ENCODE data around the gene SH3RF3. TPM values are rescaled to one million over a fixed set of nuclear protein-coding genes. Genes with fewer than 3 reads are reported as not detected.

The SH3RF3 gene
- total RNA-seq, 4 donors from 2014 or later: 2.4 to 5.5 (median 2.9) TPM

DNA sequence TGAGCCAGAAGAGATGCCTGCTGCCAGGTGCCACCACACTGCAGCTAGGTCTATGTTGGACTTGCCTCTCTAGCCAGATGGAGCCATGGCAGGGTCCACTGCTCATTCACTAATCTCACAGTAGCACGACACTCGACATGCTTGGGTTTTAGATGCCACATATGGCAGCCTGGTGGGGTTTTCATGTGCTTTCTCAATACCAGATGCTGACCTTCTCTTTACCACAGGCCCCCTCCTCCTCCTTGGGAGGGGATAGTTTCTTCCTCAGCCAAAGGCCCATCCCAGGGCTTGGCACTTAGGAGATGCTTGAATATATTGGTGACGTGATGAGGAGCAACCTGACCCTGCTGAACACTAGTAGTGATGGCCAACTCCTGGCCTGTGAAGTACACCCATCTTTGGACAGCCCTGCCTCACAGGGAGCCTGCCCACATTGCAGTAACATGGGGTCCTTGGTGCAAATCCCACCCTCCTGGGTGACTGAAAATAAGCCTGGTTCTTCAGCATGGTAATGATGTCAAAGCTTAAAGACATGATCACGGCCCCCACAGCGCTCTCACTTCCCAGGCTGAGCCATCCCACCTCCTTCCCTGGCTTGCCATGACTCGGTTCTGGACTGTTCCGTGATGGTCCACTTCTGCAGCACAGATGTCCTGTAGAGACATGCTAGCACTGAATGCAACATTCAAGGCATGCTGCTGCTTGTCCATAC is 227.5 kb downstream of the SH3RF3 start:
- H3K4me1 ChIP-seq: peaks cover 4 to 11% (median 6%) of the 10 kb centered on the region in 3 donors
- H3K36me3 ChIP-seq: no peaks in the 10 kb centered on the region
- no peak for DNase-seq
- H3K27ac ChIP-seq: no peak overlapping the region
- no peak overlapping the region for H3K4me3 ChIP-seq
- 76 to 87% methylated on average over 6 of the region's 7 CpGs for WGBS, 2 donors
- H3K27me3 ChIP-seq: no peaks in the 10 kb centered on the region
- TF ChIP-seq POLR2A (IDR thresholded peaks at IDR 0.05): no peak
- TF ChIP-seq, protein P1, sequence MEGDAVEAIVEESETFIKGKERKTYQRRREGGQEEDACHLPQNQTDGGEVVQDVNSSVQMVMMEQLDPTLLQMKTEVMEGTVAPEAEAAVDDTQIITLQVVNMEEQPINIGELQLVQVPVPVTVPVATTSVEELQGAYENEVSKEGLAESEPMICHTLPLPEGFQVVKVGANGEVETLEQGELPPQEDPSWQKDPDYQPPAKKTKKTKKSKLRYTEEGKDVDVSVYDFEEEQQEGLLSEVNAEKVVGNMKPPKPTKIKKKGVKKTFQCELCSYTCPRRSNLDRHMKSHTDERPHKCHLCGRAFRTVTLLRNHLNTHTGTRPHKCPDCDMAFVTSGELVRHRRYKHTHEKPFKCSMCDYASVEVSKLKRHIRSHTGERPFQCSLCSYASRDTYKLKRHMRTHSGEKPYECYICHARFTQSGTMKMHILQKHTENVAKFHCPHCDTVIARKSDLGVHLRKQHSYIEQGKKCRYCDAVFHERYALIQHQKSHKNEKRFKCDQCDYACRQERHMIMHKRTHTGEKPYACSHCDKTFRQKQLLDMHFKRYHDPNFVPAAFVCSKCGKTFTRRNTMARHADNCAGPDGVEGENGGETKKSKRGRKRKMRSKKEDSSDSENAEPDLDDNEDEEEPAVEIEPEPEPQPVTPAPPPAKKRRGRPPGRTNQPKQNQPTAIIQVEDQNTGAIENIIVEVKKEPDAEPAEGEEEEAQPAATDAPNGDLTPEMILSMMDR (IDR thresholded peaks at IDR 0.05): no peak
- intact Hi-C loops (cut with DNase I): no loop called here
- H3K9me3 ChIP-seq: peaks cover 0 to 8% (median 4%) of the 10 kb centered on the region in 3 donors

DNA sequence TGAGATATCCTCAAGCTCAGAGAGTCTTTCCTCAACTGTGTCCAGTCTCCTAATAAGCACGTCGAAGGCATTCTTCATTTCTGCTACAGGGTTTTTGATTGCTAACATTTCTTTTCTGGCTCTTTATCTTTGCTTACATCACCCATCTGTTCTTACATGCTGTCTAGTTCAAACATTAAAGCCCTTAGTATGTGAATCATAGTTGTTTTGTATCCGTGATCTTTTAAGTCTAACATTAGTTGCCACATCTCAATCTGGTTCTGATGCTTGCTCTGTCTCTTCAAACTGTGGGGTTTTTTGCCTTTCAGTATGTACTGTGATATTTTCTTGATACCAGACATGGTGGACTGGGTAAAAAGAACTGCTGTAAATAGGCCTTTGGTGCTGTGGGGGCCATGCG is 235.2 kb downstream of the SH3RF3 start:
- intact Hi-C loops (cut with DNase I): no loop called here
- no peaks in the 10 kb centered on the region for H3K36me3 ChIP-seq
- 66% methylated on average over 4 of the region's 4 CpGs for WGBS, 2 donors
- no peak overlapping the region for H3K27ac ChIP-seq
- no peaks in the 10 kb centered on the region for H3K27me3 ChIP-seq
- H3K4me3 ChIP-seq: no peak overlapping the region
- no peak for DNase-seq
- TF ChIP-seq, protein P1 (IDR thresholded peaks at IDR 0.05): no peak
- no peak for TF ChIP-seq POLR2A (IDR thresholded peaks at IDR 0.05)
- peaks cover 0 to 4% (median 0%) of the 10 kb centered on the region in 3 donors for H3K9me3 ChIP-seq
- H3K4me1 ChIP-seq: no peaks in the 10 kb centered on the region

DNA sequence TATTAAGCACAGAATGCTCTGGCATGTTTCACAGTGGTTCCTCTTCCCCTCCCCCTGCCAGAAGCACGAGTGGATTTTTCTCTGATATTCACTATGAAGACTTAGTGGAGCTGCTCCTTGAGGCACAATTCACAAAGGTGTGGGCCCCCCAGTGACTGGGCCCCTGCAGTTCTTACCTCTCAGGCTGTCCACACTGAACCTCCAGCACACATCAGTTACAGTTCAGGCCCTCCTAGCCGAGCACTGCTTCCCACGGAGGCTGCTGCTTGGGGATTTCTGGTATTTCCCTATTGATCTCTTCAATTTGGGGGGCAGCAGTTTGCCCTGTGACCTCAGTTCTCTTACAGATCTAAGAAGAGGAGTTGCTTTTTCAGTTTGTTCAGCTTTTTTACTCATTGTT is 236.1 kb downstream of the SH3RF3 start:
- TF ChIP-seq POLR2A (IDR thresholded peaks at IDR 0.05): no peak
- TF ChIP-seq, protein P1 (IDR thresholded peaks at IDR 0.05): no peak
- Histone ChIP-seq H3K4me3 (no peak overlapping the region), H3K27me3 (no peaks in the 10 kb centered on the region), H3K27ac (no peak overlapping the region), H3K9me3 (peaks cover 0 to 3% (median 0%) of the 10 kb centered on the region in 3 donors), H3K36me3 (no peaks in the 10 kb centered on the region), H3K4me1 (no peaks in the 10 kb centered on the region)
- intact Hi-C loops (cut with DNase I): no loop called here
- 34 to 52% methylated on average over 2 to 3 of the region's 3 CpGs for WGBS, 2 donors
- DNase-seq: no peak

DNA sequence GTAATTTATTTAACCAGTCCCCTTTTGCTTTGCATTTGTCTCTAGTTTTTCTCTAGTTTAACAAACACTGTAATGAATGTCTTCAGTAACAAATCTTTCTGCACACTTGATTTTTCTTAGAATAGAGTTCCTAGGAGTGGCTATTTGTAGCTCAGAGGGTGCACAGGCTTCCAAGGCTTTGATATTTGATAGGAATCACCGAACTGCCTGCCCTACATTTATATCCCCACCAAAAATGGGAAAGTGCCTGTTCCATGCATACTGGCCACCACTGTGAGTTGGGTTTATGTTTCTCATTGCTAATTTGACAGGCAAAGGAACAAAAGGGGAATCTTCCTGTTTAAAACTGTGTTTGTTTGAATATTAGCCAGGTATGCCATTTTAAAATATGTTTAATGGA is 238.7 kb downstream of the SH3RF3 start:
- 90% methylated on average over 1 of the region's 1 CpG for WGBS, 2 donors
- no peak overlapping the region for H3K4me3 ChIP-seq
- H3K36me3 ChIP-seq: peaks cover 0 to 8% (median 0%) of the 10 kb centered on the region in 3 donors
- DNase-seq: no peak
- H3K4me1 ChIP-seq: no peaks in the 10 kb centered on the region
- no peak overlapping the region for H3K27ac ChIP-seq
- no peak for TF ChIP-seq POLR2A (IDR thresholded peaks at IDR 0.05)
- TF ChIP-seq, protein P1 (IDR thresholded peaks at IDR 0.05): no peak
- H3K9me3 ChIP-seq: no peaks in the 10 kb centered on the region
- H3K27me3 ChIP-seq: no peaks in the 10 kb centered on the region
- intact Hi-C loops (cut with DNase I): no loop called here

DNA sequence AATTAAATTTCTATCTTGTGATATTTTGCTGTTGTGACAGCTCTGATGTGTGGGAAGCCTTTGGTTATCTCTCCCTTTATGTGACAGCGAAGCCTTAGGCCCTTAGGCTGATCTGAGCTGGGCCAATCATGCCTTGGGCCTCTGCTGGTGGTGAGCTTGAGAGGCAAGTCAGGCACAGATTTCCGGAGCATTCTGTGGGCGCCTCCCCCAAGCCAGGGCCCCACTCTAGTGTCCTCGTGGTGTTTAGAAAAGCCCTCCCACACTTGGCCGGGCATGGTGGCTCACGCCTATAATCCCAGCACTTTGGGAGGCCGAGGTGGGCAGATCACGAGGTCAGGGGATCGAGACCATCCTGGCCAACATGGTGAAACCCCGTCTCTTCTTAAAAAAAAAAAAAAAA is 239.8 kb downstream of the SH3RF3 start:
- no peak for TF ChIP-seq POLR2A (IDR thresholded peaks at IDR 0.05)
- TF ChIP-seq, protein P1 (IDR thresholded peaks at IDR 0.05): no peak
- H3K27ac ChIP-seq: no peak overlapping the region
- H3K4me3 ChIP-seq: no peak overlapping the region
- no peak for DNase-seq
- WGBS, 2 donors: 94 to 96% methylated on average over 3 to 4 of the region's 10 CpGs
- no peaks in the 10 kb centered on the region for H3K27me3 ChIP-seq
- intact Hi-C loops (cut with DNase I): no loop called here
- no peaks in the 10 kb centered on the region for H3K4me1 ChIP-seq
- H3K36me3 ChIP-seq: peaks cover 0 to 14% (median 0%) of the 10 kb centered on the region in 3 donors
- H3K9me3 ChIP-seq: no peaks in the 10 kb centered on the region
